B cell (primary cell): ENCODE measurements around the gene TPCN1.

Experiments
- CTCF ChIP-seq: fragments of 200-600 bp; IDR thresholded peaks from one replicate; pipeline ENCODE4 v1.8.0; 2022; ENCODE audit warnings: antibody characterized with exemption, mild to moderate bottlenecking
- EZH2 ChIP-seq: IDR thresholded peaks from 2 replicates; pipeline ENCODE4 v1.6.1; 2012; ENCODE audit warnings: borderline replicate concordance, low read depth, mild to moderate bottlenecking, moderate library complexity, low read length; ENCODE audit not compliant: insufficient read depth, poor library complexity, severe bottlenecking

- TF ChIP-seq CTCF (no peak), EZH2 (no peak)
Measured at GRCh38 chr12:113184900-113185179, 36.4 kb upstream of the TPCN1 start.
